HepG2 (cell line): ENCODE data around the gene CRYZL1. TPM values are rescaled to one million over a fixed set of nuclear protein-coding genes. Genes with fewer than 3 reads are reported as not detected.
A peak's percentile ranks its signal among the peaks of the same experiment; 100 is the strongest.

Experiments
- ARID3A ChIP-seq: IDR thresholded peaks from 2 replicates; pipeline ENCODE4 v1.6.1; 2012; ENCODE audit warnings: low read depth, low read length, improper control_type of control experiment
- CREBL2 ChIP-seq: sonication (generic); formaldehyde crosslinking; IDR thresholded peaks from 2 replicates; pipeline ENCODE4 v1.8.1; 2023; ENCODE audit warnings: missing genetic modification reagents, mild to moderate bottlenecking, borderline replicate concordance
- CSRNP1 ChIP-seq: sonication (generic); formaldehyde crosslinking; IDR thresholded peaks from 2 replicates; pipeline ENCODE4 v1.8.1; 2023; ENCODE audit warnings: mild to moderate bottlenecking, missing genetic modification reagents
- HMG20B ChIP-seq: conservative IDR thresholded peaks from 2 replicates; pipeline ENCODE4 v1.6.1; 2016; ENCODE audit warnings: missing genetic modification reagents, missing compliant biosample characterization
- HNF4A ChIP-seq: sonication (generic); formaldehyde crosslinking; IDR thresholded peaks from 2 replicates; pipeline ENCODE4 v1.4.0; 2020; ENCODE audit warnings: missing genetic modification reagents
- KAT2B ChIP-seq: fragments of 150-350 bp; IDR thresholded peaks from 2 replicates; pipeline ENCODE4 v1.6.1; 2014; ENCODE audit warnings: low read depth, low read length, borderline replicate concordance
- KLF13 ChIP-seq: sonication (generic); formaldehyde crosslinking; IDR thresholded peaks from 2 replicates; pipeline ENCODE4 v1.4.0; 2020; ENCODE audit warnings: mild to moderate bottlenecking, missing genetic modification reagents
- MIXL1 ChIP-seq: IDR thresholded peaks from 2 replicates; pipeline ENCODE4 v1.6.1; 2016
- MYPOP ChIP-seq: sonication (generic); formaldehyde crosslinking; IDR thresholded peaks from 2 replicates; pipeline ENCODE4 v1.8.1; 2023; ENCODE audit warnings: mild to moderate bottlenecking, moderate library complexity, missing genetic modification reagents
- PLSCR1 ChIP-seq: sonication (generic); formaldehyde crosslinking; IDR thresholded peaks from 2 replicates; pipeline ENCODE4 v1.5.0; 2020; ENCODE audit warnings: missing genetic modification reagents, mild to moderate bottlenecking, borderline replicate concordance
- POLR2AphosphoS2 ChIP-seq: IDR thresholded peaks from 2 replicates; pipeline ENCODE4 v1.6.1; 2011; ENCODE audit warnings: low read depth, low read length, improper control_type of control experiment
- RERE ChIP-seq: IDR thresholded peaks from 2 replicates; pipeline ENCODE4 v1.6.1; 2016; ENCODE audit warnings: low read depth, missing genetic modification reagents, missing compliant biosample characterization
- SNAPC5 ChIP-seq: sonication (generic); formaldehyde crosslinking; IDR thresholded peaks from 2 replicates; pipeline ENCODE4 v1.8.1; 2023; ENCODE audit warnings: mild to moderate bottlenecking, missing genetic modification reagents, borderline replicate concordance
- SOX13 ChIP-seq, 3 experiments: fragments of 450-650 bp in 1 of 3; sonication (generic) in 1 of 3; formaldehyde crosslinking in 1 of 3; IDR thresholded peaks in 2 of 3; conservative IDR thresholded peaks in 1 of 3; 2 replicates each; pipeline versions ENCODE4 v1.5.0 to v1.6.1; 2016 to 2020; ENCODE audit warnings: antibody characterized with exemption in 1 of 3, mild to moderate bottlenecking in 1 of 3, missing compliant biosample characterization in 1 of 3, missing genetic modification reagents in 1 of 3, moderate library complexity in 1 of 3
- TAF1 ChIP-seq: sonication (generic); formaldehyde crosslinking; IDR thresholded peaks from 2 replicates; pipeline ENCODE4 v1.4.0; 2020; ENCODE audit warnings: missing genetic modification reagents
- TBL1XR1 ChIP-seq: fragments of 150-350 bp; IDR thresholded peaks from 2 replicates; pipeline ENCODE4 v1.6.1; 2014; ENCODE audit warnings: borderline replicate concordance, low read length; ENCODE audit not compliant: partially characterized antibody
- ZMAT5 ChIP-seq: sonication (generic); formaldehyde crosslinking; IDR thresholded peaks from 2 replicates; pipeline ENCODE4 v1.5.0; 2020; ENCODE audit warnings: mild to moderate bottlenecking, low read depth, missing genetic modification reagents, borderline replicate concordance
- polyA plus RNA-seq, 8 experiments: library from polyadenylated mRNA; depleted of rRNA in 3 of 8; stranded (reverse) in 7 of 8; unstranded in 1 of 8; fragments of >200 nt; fragmentation: Illumina TruSeq in 4 of 8; extraction: Trizol in 4 of 8; gene quantifications; 2 replicates each; pipeline versions ENCODE4 v1.2.1 to v1.2.3, GENCODE V29; 2011 to 2016; ENCODE audit warnings: low read depth in 4 of 8, missing spikeins in 1 of 8, mixed read lengths in 1 of 8; ENCODE audit not compliant: insufficient read depth in 1 of 8
- total RNA-seq, 5 experiments: library from RNA; depleted of rRNA; stranded (reverse); fragments of >200 nt; fragmentation: Illumina TruSeq; extraction: Trizol; gene quantifications; 2 replicates each; pipeline ENCODE4 v1.2.3, GENCODE V29; 2016; ENCODE audit warnings: low read depth in 1 of 5

The CRYZL1 gene
- total and polyA plus RNA-seq, 2 of the 13 experiments (the other 11 are each of a cell fraction or from before 2014, with no cell fraction given) = 20.3 to 27.7 TPM

- TF ChIP-seq RERE (CRISPR knock-in tag) (peak; percentile 73; the same call in 1 of the 2 replicates), POLR2AphosphoS2 (no peak), HNF4A (CRISPR knock-in tag) (peak; percentile 19; the same call in 1 of the 2 replicates), PLSCR1 (no peak), CSRNP1 (CRISPR knock-in tag) (no peak), TAF1 (no peak), KLF13 (CRISPR knock-in tag) (no peak), MIXL1 (CRISPR knock-in tag) (0 out of 2 replicates have a peak, but pooled peaks have one; percentile 38), ARID3A (peak; percentile 80; the same call in 1 of the 2 replicates), SNAPC5 (no peak), TBL1XR1 (peak; percentile 95), ZMAT5 (CRISPR knock-in tag) (no peak), CREBL2 (no peak), SOX13 (IDR thresholded peaks at IDR 0.05) (peak; percentile 71; the same call in 1 of the 2 replicates), SOX13 (CRISPR knock-in tag; conservative IDR thresholded peaks at IDR 0.05 in 1 of 2, IDR thresholded peaks at IDR 0.05 in 1 of 2) (peak in 1 of 2 experiments; percentile 97; a peak in 2 of 4 replicates), KAT2B (no peak), MYPOP (CRISPR knock-in tag) (no peak), HMG20B (CRISPR knock-in tag) (no peak)
These were observed 46.1 kb upstream of the CRYZL1 start (continued) for GRCh38 chr21:33687634-33688033.
